Hepatocyte (in vitro differentiated cells): ENCODE data around the gene GYPE.
"Not testable (repeated sequence)": the region's sequence is repeated elsewhere in the genome, so short reads cannot be mapped to it uniquely, and the experiment has no call there.

Experiments
- CTCF ChIP-seq: fragments of 200-600 bp; sonication (generic); IDR thresholded peaks from 2 replicates; pipeline ENCODE4 v1.5.1; 2016; ENCODE audit warnings: antibody characterized with exemption, mild to moderate bottlenecking; ENCODE audit not compliant: poor library complexity
- EZH2 ChIP-seq: fragments of 200-600 bp; sonication (generic); IDR thresholded peaks from 2 replicates; pipeline ENCODE4 v1.6.1; 2016; ENCODE audit warnings: antibody characterized with exemption, mild to moderate bottlenecking, borderline replicate concordance
- EZH2phosphoT487 ChIP-seq: fragments of 200-600 bp; sonication (generic); IDR thresholded peaks from one replicate; pipeline ENCODE4 v1.6.1; 2018; ENCODE audit warnings: antibody characterized with exemption, mild to moderate bottlenecking, low read depth, moderate library complexity; ENCODE audit not compliant: unreplicated experiment, severe bottlenecking

GRCh38 chr4:143888189-143888588 is 17.2 kb downstream of the GYPE start:
- TF ChIP-seq CTCF, EZH2, EZH2phosphoT487: not testable (repeated sequence)
